ES-I3 (cell line): ENCODE results near the gene SMYD3.

Experiments
- H3K36me3 ChIP-seq: 2 replicates; pipeline ENCODE4 v1.6.1; 2013; ENCODE audit warnings: mild to moderate bottlenecking, low read length, control low read depth, moderate library complexity; ENCODE audit not compliant: insufficient read depth
- H3K4me1 ChIP-seq: 2 replicates; pipeline ENCODE4 v1.6.1; 2013; ENCODE audit warnings: mild to moderate bottlenecking, control low read depth, low read length; ENCODE audit not compliant: insufficient read depth
- H3K9ac ChIP-seq: 2 replicates; pipeline ENCODE4 v1.6.1; 2013; ENCODE audit warnings: low read depth, mild to moderate bottlenecking, low read length, moderate library complexity
- H3K9me3 ChIP-seq: 2 replicates; pipeline ENCODE4 v1.6.1; 2013; ENCODE audit warnings: mild to moderate bottlenecking, low read length, moderate library complexity; ENCODE audit not compliant: control insufficient read depth, insufficient read depth

The SMYD3 gene

DNA sequence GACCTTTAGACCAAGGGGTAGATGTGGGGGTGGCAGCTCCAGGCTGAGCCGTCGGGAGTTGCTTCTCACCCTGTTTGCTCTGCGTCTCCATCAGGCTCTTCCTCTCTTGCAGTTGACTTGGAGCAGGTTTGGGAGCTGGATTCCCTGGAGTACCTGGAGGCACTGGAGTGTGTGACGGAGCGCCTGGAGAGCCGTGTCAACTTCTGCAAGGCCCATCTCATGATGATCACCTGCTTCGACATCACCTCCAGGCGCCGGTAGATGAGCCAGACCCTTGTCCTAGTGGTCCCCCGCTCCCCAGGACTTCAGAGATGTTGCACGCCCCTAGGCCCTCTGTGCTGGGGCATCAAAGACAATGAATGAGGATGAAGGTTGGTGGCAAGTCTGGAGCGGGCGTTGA is 804.7 kb downstream of the SMYD3 start:
- Histone ChIP-seq H3K9ac (no peak overlapping the region), H3K36me3 (no peaks in the 10 kb centered on the region), H3K9me3 (no peaks in the 10 kb centered on the region), H3K4me1 (no peaks in the 10 kb centered on the region)

DNA sequence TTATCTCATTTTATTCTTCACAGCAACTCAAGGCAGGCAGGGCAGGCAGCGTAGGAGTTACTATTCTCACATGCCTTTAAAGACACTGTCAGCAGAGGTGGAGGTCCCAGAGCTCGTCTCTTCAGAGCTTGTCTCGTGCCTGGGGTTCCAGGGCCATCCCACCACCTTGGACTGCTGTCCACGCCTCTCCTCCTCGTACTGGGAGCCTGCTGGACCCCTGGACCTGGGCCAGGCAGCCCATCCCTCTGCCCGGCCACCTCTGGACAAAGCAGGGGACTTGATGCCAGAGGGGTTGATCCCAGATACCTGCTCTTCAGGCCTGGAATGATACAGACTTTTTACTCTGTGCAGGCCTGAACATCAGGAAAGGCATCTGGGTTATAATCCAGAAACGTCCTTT is 805.4 kb downstream of the SMYD3 start:
- Histone ChIP-seq H3K9ac (no peak overlapping the region), H3K9me3 (no peaks in the 10 kb centered on the region), H3K36me3 (no peaks in the 10 kb centered on the region), H3K4me1 (no peaks in the 10 kb centered on the region)

DNA sequence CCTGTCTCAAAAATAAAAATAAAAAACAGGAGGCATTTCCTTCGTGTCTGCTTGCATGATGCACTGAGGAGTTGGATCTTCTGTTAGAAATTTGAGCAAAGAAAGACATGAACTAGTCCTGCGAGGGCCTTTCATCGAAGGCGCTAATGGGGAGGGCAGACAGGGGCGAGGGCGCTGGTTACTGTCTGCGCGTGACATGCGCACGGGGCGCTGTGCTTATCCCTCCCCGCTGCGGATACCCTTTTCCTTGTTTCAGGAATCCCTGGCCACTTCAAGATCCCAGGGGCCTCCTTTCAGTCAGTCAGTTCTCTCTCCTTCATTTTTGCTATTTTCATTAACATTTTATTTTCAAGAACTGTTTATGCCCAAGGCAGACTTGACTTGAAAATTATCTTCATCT is 806.4 kb downstream of the SMYD3 start:
- no peaks in the 10 kb centered on the region for H3K9me3 ChIP-seq
- H3K4me1 ChIP-seq = no peaks in the 10 kb centered on the region
- no peaks in the 10 kb centered on the region for H3K36me3 ChIP-seq
- H3K9ac ChIP-seq = no peak overlapping the region
